ENCODE results near the gene WFIKKN1.

The WFIKKN1 gene

DNA sequence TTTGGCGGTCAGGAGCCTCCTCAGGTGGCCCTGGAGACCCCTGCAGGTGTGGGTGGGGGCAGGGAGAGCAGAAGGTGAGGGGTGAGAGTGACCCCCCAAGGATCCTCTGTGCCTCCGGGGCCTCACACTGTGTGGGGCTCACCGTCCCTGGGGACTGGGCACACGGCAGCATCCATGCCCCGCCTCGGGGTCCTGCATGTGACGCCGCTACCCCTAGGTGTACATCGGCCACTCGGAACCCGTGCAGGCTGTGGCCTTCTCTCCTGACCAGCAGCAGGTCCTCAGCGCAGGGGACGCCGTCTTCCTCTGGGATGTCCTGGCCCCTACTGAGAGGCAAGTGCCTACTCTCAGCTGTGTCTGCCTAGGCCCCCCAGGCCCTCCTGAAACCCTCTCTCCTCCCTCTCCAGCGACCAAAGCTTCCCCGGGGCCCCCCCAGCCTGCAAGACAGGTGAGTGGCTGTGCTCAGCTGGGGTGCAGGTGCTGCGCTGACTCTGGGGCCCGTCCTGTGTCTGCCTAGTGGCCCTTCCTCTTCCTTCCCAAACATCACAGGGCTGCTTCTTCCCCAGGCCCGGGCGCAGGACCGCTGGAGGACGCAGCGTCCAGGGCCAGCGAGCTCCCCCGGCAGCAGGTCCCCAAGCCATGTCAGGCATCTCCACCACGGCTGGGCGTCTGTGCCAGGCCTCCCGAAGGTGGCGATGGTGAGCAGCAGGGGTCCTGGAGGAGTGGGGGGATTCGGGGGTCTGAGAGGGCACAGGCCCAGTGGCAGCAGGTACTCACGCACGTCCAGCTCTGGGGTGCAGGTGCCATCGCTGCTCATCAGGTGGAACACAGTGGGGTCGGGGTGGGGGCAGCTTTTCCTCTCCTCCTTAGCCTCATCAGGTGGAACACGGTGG, 28.1 kb downstream of the WFIKKN1 start:
- no peak for DNase-seq

DNA sequence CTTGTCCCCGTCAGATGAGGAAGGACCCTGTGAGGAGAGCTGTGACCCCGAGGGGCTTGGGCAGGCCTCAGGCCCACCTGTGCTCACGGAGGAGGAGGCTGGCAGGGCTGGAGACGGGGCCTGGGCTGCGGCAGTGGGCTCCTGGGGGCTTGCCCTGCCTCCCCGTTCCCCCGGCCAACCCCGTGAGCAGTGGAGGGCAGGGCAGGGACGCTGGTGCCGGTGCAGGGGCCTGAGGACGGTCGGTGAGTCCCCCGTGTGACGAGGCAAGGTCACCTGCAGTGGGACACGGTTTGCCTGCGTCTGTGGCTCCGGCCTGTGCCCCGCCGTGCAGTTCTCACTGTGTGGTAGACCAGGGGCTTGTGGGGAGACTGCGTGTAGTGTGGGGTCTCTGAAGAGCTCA, 28.8 kb downstream of the WFIKKN1 start:
- DNase-seq: no peak

- DNase-seq: no peak
Observed at GRCh38 chr16:660132-660458, 29.3 kb downstream of the WFIKKN1 start.

DNA sequence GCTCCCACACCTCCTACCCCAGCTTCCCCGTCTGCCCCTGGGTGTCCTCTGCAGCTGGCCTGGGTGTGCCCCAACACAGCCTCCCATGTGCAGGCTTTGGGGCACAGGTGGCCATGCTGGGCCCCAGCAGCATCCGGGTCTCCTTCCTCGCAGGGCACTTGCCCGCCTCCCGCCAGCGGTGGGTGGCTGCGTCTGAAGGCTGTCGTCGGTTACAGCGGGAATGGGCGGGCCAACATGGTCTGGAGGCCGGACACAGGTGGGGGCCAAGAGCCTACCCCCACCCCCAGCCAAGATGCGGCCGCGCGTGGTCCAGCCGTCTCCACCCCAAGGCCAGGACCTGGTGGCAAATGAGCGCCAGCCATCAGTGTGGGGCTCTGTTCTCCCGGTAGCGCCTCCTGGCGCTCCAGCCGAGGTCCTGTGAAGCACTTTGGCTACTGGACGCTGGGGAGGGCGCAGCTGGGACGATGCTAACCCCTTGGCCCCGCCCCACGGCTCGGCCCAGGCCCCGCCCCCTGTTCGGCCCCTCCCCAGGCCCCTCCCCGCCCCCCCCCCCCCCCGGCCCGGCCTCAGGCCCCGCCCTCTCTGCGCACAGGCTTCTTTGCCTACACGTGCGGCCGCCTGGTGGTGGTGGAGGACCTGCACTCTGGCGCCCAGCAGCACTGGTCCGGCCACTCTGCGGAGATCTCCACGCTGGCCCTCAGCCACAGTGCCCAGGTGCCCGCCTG, 29.8 kb downstream of the WFIKKN1 start:
- peak; percentile 66 for DNase-seq

GRCh38 chr16:661184-661821, 30.5 kb downstream of the WFIKKN1 start:
- no peak for DNase-seq

- DNase-seq: no peak
Observed at GRCh38 chr16:662095-662494, 31.3 kb downstream of the WFIKKN1 start.

DNA sequence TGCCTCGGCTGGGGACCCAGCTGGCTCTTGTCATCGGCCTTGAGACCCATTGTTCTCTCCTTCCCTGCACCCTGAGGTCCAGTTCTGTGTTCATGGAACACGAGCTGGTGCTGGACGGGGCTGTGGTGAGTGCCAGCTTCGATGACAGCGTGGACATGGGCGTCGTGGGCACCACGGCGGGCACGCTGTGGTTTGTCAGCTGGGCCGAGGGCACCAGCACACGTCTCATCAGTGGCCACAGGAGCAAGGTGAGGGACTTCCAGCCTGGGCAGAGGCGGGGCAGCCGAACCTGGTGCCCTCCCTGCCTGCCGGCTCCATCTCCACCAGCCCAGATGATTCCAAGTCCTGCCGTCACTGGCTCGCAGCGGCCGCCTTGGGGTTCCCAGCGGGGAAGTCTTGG, 31.8 kb downstream of the WFIKKN1 start:
- DNase-seq: no peak

- no peak for DNase-seq
Observed at GRCh38 chr16:666572-666971, 35.8 kb downstream of the WFIKKN1 start.

DNA sequence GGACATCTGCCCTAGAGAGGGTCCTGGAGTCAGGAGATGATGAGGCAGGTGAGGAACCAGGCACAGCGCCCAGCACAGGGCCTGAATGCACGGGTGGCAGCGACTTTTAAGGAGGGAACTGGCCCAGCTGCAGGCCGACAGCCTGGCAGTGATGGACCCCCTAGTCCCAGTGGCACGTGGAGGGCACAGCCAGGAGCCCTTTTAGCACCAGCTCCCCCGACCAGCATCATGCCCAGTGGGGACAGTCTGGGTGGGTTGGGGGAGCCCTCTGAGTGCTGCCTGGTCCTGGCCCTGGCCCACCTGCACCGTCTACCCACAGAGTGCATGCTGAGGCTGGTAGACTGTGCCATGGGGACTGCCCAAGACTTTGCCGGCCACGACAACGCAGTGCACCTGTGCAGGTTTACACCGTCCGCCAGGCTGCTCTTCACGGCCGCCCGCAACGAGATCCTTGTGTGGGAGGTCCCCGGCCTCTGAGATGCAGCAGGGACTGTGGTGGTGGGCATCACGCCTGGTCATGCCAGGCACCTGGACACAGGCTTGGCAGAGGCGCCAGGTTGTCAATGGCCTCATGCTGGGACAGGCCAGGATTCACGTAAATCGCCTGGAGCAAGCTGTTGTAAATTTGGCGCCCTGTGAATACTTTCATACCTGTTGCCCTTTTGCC, 36.5 kb downstream of the WFIKKN1 start:
- DNase-seq: no peak

GRCh38 chr16:667780-668518, 37.2 kb downstream of the WFIKKN1 start, which contains the start of gene RHOT2:
TSS of gene RHOT2 (plus strand) at chr16:668132. CDS start at chr16:668200, 68 bp downstream.
- peak; percentile 90 for DNase-seq

DNA sequence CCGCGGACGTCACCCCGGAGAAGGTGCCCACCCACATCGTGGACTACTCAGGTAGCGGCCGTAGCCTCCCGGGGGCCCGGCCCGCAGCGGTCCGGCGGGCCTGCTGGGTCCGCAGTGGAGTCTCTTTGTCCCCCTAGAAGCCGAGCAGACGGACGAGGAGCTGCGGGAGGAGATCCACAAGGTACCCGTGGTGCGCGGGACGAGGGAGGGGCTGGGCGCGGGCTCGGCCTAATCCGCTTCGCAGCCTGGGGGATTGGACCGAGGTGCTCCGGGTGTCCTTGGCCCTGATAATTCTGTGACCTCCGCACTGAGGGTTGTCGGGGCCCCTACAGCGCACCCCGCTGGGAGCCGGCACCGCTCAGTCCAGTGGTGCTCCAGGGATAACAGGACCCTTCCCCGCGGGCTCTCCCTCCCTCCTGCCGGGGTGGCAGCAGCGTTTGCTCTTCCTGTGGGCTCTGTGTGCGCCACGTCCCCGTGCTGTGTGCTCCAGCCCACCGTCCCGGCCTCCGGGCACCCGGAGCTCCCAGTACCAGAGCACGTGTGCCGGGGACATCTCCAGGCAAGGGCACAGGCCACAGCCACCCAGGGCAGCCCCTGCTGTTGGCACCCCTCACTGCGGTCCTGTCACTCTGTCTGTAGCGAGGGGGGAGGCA, 37.9 kb downstream of the WFIKKN1 start:
- no peak for DNase-seq

GRCh38 chr16:669666-670065, 38.9 kb downstream of the WFIKKN1 start:
- DNase-seq: no peak

DNA sequence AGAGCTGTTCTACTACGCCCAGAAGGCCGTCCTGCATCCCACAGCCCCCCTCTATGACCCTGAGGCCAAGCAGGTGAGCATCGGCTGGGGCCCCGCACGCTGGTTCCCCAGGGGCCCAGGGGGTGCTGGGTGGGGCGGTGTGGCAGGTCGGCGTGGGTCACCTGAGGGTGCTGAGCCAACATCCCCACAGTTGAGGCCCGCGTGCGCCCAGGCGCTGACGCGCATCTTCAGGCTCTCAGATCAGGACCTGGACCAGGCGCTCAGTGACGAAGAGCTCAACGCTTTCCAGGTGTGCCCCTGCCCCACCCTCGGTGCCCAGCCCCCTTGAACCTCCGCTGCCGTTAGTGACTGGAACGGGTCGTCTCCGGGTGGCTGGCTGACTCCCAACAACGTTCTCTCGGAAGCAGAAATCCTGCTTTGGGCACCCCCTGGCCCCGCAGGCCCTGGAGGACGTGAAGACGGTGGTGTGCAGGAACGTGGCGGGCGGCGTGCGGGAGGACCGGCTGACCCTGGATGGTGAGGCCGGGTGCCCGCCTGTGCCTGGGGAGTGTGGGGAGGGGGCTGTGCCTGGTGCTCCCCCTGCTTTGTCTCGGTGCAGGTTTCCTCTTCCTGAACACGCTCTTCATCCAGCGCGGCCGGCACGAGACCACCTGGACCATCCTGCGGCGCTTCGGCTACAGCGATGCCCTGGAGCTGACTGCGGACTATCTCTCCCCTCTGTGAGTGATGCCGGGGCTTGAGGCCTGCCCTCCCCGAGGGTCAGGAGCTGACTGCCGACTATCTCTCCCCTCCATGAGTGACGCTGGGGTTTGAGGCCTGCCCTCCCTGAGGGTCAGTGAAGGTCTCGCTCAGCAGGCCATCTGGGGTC, 39.9 kb downstream of the WFIKKN1 start:
- DNase-seq: no peak

- no peak for DNase-seq
Observed at GRCh38 chr16:671353-672131, 40.8 kb downstream of the WFIKKN1 start.

DNA sequence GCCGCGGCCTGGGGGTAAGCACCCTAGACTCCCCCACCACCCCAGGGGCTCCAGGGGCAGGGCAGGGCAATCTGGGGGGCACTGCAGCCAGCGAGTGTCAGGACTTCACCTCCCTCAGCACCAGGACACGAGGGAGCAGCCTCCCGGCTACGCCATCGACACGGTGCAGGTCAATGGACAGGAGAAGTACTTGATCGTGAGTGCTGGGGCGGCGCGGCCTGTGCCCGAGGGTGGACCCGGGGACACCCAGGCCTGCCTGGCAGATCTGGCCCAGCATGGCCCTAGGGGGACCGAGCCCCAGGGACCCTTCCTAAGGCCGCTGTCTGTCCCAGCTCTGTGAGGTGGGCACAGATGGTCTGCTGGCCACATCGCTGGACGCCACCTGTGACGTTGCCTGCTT, 41.6 kb downstream of the WFIKKN1 start:
- no peak for DNase-seq

DNA sequence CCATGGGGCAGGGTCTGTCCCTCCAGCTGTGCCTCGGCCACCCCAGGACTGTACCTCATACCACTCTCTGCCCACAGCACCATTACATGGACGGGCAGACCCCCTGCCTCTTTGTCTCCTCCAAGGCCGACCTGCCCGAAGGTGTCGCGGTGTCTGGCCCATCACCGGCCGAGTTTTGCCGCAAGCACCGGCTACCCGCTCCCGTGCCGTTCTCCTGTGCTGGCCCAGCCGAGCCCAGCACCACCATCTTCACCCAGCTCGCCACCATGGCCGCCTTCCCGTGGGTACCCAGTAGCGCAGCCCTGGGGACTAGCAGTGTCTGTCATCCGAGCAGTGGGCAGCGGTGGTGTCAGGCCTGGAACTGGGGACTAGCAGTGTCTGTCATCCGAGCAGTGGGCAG, 42.1 kb downstream of the WFIKKN1 start:
- DNase-seq: no peak

- no peak for DNase-seq
Observed at GRCh38 chr16:673399-673991, 42.7 kb downstream of the WFIKKN1 start.

- no peak for DNase-seq
Observed at GRCh38 chr16:674214-674881, 43.6 kb downstream of the WFIKKN1 start.

All from fibroblast of skin of back (primary cell).